ENCODE measurements around the gene NUCB1. TPM values are rescaled to one million over a fixed set of nuclear protein-coding genes. Genes with fewer than 3 reads are reported as not detected.
"Not testable (repeated sequence)": the region's sequence is repeated elsewhere in the genome, so short reads cannot be mapped to it uniquely, and the experiment has no call there.

NUCB1 gene
- total and polyA plus RNA-seq, 2 donors = 42.3 to 119 TPM

- H3K27ac ChIP-seq (ENCODE audit: low read depth in 1 of 2, low read length in 1 of 2) = peak within 1 kb of the TSS; percentile 99
- peaks cover 20 to 48% of the 10 kb centered on the region in 2 donors for H3K4me1 ChIP-seq (ENCODE audit: control insufficient read depth in 2 of 2, insufficient read depth in 2 of 2, low read length in 2 of 2)
These were observed 27.8 kb upstream of the NUCB1 start, which contains the start of gene PPP1R15A for GRCh38 chr19:48872182-48872883. Gene PPP1R15A (plus strand): TSS chr19:48872421. CDS start chr19:48873234, 813 bp downstream.

GRCh38 chr19:48872884-48873475 is 27.1 kb upstream of the NUCB1 start:
- peak overlapping the region; percentile 82 to 89 for H3K4me3 ChIP-seq (ENCODE audit: low read length in 2 of 2)
- H3K9me3 ChIP-seq (ENCODE audit: control insufficient read depth in 2 of 2, insufficient read depth in 1 of 2, low read length in 1 of 2) = no peaks in the 10 kb centered on the region
- peak overlapping the region; percentile 99 for H3K27ac ChIP-seq (ENCODE audit: low read depth in 1 of 2, low read length in 1 of 2)
- WGBS = 16% methylated on average over 14 of the region's 14 CpGs
- peaks cover 22 to 24% of the 10 kb centered on the region in 2 donors for H3K36me3 ChIP-seq (ENCODE audit: control insufficient read depth in 2 of 2, insufficient read depth in 2 of 2, low read length in 1 of 2)
- peaks cover 20 to 48% of the 10 kb centered on the region in 2 donors for H3K4me1 ChIP-seq (ENCODE audit: control insufficient read depth in 2 of 2, insufficient read depth in 2 of 2, low read length in 2 of 2)
- peak; percentile 46 to 88 (median 72) for DNase-seq (ENCODE audit: low read depth in 6 of 9, low spot score in 9 of 9)
- peaks cover 0 to 6% of the 10 kb centered on the region in 2 donors for H3K27me3 ChIP-seq (ENCODE audit: control insufficient read depth in 2 of 2, insufficient read depth in 1 of 2, low read length in 1 of 2)

More at GRCh38 chr19:48872182-48872883, 27.8 kb upstream of the NUCB1 start, which contains the start of gene PPP1R15A:
- H3K36me3 ChIP-seq (ENCODE audit: control insufficient read depth in 2 of 2, insufficient read depth in 2 of 2, low read length in 1 of 2) = peaks cover 22% of the 10 kb centered on the region in 2 donors
- WGBS = under 1% methylated on average over 53 of the region's 53 CpGs
- H3K27me3 ChIP-seq (ENCODE audit: control insufficient read depth in 2 of 2, insufficient read depth in 1 of 2, low read length in 1 of 2) = peaks cover 0 to 12% of the 10 kb centered on the region in 2 donors
- H3K9me3 ChIP-seq (ENCODE audit: control insufficient read depth in 2 of 2, insufficient read depth in 1 of 2, low read length in 1 of 2) = no peaks in the 10 kb centered on the region
- H3K4me3 ChIP-seq (ENCODE audit: low read length in 2 of 2) = peak within 1 kb of the TSS; percentile 82 to 89
- peak; percentile 93 to 98 (median 95) for DNase-seq (ENCODE audit: low read depth in 6 of 9, low spot score in 9 of 9)

- Histone ChIP-seq H3K36me3 (ENCODE audit: control insufficient read depth in 2 of 2, insufficient read depth in 2 of 2, low read length in 1 of 2) (peaks cover 22 to 26% of the 10 kb centered on the region in 2 donors), H3K4me1 (ENCODE audit: control insufficient read depth in 2 of 2, insufficient read depth in 2 of 2, low read length in 2 of 2) (peaks cover 20 to 44% of the 10 kb centered on the region in 2 donors), H3K27me3 (ENCODE audit: control insufficient read depth in 2 of 2, insufficient read depth in 1 of 2, low read length in 1 of 2) (peaks cover 0 to 2% of the 10 kb centered on the region in 2 donors), H3K27ac (ENCODE audit: low read depth in 1 of 2, low read length in 1 of 2) (peak overlapping the region; percentile 80 to 99), H3K9me3 (ENCODE audit: control insufficient read depth in 2 of 2, insufficient read depth in 1 of 2, low read length in 1 of 2) (no peaks in the 10 kb centered on the region), H3K4me3 (ENCODE audit: low read length in 2 of 2) (peak overlapping the region; percentile 82 to 89)
- DNase-seq (ENCODE audit: low read depth in 6 of 9, low spot score in 9 of 9) = no peak
- WGBS = 90% methylated on average over 14 of the region's 14 CpGs
These were observed 26.4 kb upstream of the NUCB1 start for GRCh38 chr19:48873476-48874302.

- H3K27me3 ChIP-seq (ENCODE audit: control insufficient read depth in 2 of 2, insufficient read depth in 1 of 2, low read length in 1 of 2) = no peaks in the 10 kb centered on the region
- peak overlapping the region; percentile 18 to 20 for H3K4me3 ChIP-seq (ENCODE audit: low read length in 2 of 2)
- no peaks in the 10 kb centered on the region for H3K9me3 ChIP-seq (ENCODE audit: control insufficient read depth in 2 of 2, insufficient read depth in 1 of 2, low read length in 1 of 2)
- H3K4me1 ChIP-seq (ENCODE audit: control insufficient read depth in 2 of 2, insufficient read depth in 2 of 2, low read length in 2 of 2) = peaks cover 20 to 43% of the 10 kb centered on the region in 2 donors
- 75% methylated on average over 17 of the region's 17 CpGs for WGBS
- H3K36me3 ChIP-seq (ENCODE audit: control insufficient read depth in 2 of 2, insufficient read depth in 2 of 2, low read length in 1 of 2) = peaks cover 22 to 26% of the 10 kb centered on the region in 2 donors
- DNase-seq (ENCODE audit: low read depth in 6 of 9, low spot score in 9 of 9) = no peak
- peak overlapping the region; percentile 71 to 99 for H3K27ac ChIP-seq (ENCODE audit: low read depth in 1 of 2, low read length in 1 of 2)
These were observed 25.6 kb upstream of the NUCB1 start for GRCh38 chr19:48874303-48875135.

DNA sequence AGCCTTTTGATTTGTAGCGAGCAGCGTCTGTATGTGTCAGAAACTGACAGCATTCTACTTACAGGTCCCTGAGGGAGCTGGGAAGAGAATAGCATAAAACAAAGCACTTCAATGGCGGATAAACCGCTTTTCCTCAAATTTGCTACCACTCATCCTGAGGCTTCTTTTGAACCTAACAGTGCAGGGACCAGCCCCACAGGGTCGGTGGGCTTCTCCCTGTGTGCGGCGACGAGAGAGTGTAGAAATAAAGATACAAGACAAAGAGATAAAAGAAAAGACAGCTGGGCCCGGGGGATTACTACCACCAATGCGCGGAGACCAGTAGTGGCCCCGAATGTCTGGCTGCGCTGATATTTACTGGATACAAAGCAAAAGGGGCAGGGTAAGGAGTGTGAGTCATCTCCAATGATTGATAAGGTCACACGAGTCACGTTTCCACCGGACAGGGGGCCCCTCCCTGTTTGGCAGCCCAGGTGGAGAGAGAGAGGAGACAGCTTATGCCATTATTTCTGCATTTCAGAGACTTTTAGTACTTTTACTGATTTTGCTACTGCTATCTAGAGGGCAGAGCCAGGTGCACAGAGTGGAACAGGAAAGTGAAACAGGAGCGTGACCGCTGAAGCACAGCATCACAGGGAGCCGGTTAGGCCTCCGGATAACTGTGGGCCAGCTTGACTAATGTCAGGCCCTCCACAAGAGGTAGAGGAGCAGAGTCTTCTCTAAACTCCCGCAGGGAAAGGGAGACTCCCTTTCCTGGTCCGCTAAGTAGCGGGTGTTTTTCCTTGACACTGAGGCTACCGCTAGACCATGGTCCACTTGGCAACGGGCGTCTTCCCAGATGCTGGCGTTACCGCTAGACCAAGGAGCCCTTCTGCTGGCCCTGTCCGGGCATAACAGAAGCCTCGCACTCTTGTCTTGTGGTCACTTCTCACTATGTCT is 23.8 kb upstream of the NUCB1 start:
- Histone ChIP-seq H3K27ac (ENCODE audit: low read depth in 1 of 2, low read length in 1 of 2) (peak overlapping the region; percentile 2 to 99), H3K36me3 (ENCODE audit: control insufficient read depth in 2 of 2, insufficient read depth in 2 of 2, low read length in 1 of 2) (peaks cover 22 to 26% of the 10 kb centered on the region in 2 donors), H3K4me1 (ENCODE audit: control insufficient read depth in 2 of 2, insufficient read depth in 2 of 2, low read length in 2 of 2) (peaks cover 20 to 43% of the 10 kb centered on the region in 2 donors)
- H3K27me3 ChIP-seq (ENCODE audit: control insufficient read depth in 2 of 2, insufficient read depth in 1 of 2, low read length in 1 of 2); H3K4me3 ChIP-seq (ENCODE audit: low read length in 2 of 2); DNase-seq (ENCODE audit: low read depth in 6 of 9, low spot score in 9 of 9); H3K9me3 ChIP-seq (ENCODE audit: control insufficient read depth in 2 of 2, insufficient read depth in 1 of 2, low read length in 1 of 2): not testable (repeated sequence)
- 94% methylated on average over 30 of the region's 30 CpGs for WGBS

DNA sequence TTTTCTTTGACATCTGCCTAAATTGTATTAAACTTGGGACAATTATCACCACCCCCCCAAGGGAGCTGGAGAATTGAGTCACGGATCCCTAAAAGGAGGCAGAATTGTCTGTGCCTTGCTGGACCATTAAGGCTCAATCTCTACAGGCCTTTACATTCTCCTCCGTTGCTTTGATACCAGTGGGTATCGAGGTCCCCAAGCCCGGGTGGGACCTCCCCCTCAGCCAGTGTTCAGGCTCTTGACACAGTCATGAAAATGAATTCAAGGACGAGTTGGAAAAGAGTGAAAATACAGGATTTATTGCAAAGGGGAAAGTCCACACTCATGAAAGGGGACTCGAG is 22.3 kb upstream of the NUCB1 start:
- Histone ChIP-seq H3K27ac (ENCODE audit: low read depth in 1 of 2, low read length in 1 of 2) (peak overlapping the region in 1 of 2 donors; percentile 15), H3K4me1 (ENCODE audit: control insufficient read depth in 2 of 2, insufficient read depth in 2 of 2, low read length in 2 of 2) (peaks cover 20 to 36% of the 10 kb centered on the region in 2 donors), H3K9me3 (ENCODE audit: control insufficient read depth in 2 of 2, insufficient read depth in 1 of 2, low read length in 1 of 2) (peaks cover 0 to 6% of the 10 kb centered on the region in 2 donors), H3K27me3 (ENCODE audit: control insufficient read depth in 2 of 2, insufficient read depth in 1 of 2, low read length in 1 of 2) (no peaks in the 10 kb centered on the region), H3K36me3 (ENCODE audit: control insufficient read depth in 2 of 2, insufficient read depth in 2 of 2, low read length in 1 of 2) (peaks cover 22 to 26% of the 10 kb centered on the region in 2 donors), H3K4me3 (ENCODE audit: low read length in 2 of 2) (no peak overlapping the region)
- no peak for DNase-seq (ENCODE audit: low read depth in 6 of 9, low spot score in 9 of 9)
- WGBS = 96% methylated on average over 6 of the region's 6 CpGs

DNA sequence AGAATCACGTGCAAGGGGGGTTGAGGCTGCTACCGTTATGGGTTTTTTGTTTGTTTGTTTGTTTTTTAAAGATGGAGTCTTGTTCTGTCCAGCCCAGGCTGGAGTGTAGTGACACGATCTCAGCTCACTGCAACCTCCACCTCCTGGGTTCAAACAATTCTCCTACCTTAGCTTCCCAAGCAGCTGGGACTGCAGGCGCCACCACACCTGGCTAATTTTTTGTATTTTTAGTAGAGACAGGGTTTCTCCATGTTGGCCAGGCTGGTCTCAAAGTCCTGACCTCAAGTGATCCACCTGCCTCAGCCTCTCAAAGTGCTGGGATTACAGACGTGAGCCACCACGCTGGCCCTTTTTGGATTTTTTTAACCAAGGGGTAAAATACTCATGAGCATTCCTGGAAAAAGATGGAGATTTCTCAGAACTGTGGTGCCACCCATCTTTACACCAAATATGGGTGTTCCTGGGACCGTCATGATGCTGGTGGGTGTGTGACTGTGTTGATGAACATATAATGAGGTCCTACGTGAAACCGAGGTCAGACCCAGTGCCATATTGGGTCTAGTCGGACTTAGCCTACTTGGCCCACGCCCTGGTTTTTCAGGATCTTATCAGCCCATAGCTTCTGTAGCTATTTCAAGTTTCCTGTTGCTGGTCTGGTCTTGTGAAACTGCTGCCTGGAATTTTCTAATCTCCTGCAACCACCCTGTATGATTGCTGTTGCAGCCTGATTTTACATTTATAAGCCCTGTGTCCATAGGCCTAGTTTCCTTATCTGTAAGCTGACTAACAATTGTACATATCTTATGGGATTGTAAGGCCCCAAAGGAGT is 21.7 kb upstream of the NUCB1 start:
- Histone ChIP-seq H3K4me3 (ENCODE audit: low read length in 2 of 2) (no peak overlapping the region), H3K4me1 (ENCODE audit: control insufficient read depth in 2 of 2, insufficient read depth in 2 of 2, low read length in 2 of 2) (peaks cover 17 to 30% of the 10 kb centered on the region in 2 donors), H3K9me3 (ENCODE audit: control insufficient read depth in 2 of 2, insufficient read depth in 1 of 2, low read length in 1 of 2) (peaks cover 0 to 6% of the 10 kb centered on the region in 2 donors), H3K27ac (ENCODE audit: low read depth in 1 of 2, low read length in 1 of 2) (peak overlapping the region in 1 of 2 donors; percentile 8), H3K36me3 (ENCODE audit: control insufficient read depth in 2 of 2, insufficient read depth in 2 of 2, low read length in 1 of 2) (peaks cover 22 to 26% of the 10 kb centered on the region in 2 donors), H3K27me3 (ENCODE audit: control insufficient read depth in 2 of 2, insufficient read depth in 1 of 2, low read length in 1 of 2) (no peaks in the 10 kb centered on the region)
- DNase-seq (ENCODE audit: low read depth in 6 of 9, low spot score in 9 of 9) = no peak
- WGBS = 96% methylated on average over 11 of the region's 11 CpGs
